GM10266 (cell line): Measurements from ENCODE around the gene ARFGAP2.
A peak's percentile ranks its signal among the peaks of the same experiment; 100 is the strongest.

Source experiments
- DNase-seq: peaks from one replicate; pipeline ENCODE4 v3.0.0; 2012; ENCODE audit errors: extremely low spot score
- TF ChIP-seq, protein P1 (sequence below): IDR thresholded peaks from 2 replicates; pipeline ENCODE4 v1.5.1; 2012; ENCODE audit warnings: mild to moderate bottlenecking, low read depth; ENCODE audit not compliant: control insufficient read depth, insufficient read depth; ENCODE audit errors: missing control alignments

Gene ARFGAP2

DNA sequence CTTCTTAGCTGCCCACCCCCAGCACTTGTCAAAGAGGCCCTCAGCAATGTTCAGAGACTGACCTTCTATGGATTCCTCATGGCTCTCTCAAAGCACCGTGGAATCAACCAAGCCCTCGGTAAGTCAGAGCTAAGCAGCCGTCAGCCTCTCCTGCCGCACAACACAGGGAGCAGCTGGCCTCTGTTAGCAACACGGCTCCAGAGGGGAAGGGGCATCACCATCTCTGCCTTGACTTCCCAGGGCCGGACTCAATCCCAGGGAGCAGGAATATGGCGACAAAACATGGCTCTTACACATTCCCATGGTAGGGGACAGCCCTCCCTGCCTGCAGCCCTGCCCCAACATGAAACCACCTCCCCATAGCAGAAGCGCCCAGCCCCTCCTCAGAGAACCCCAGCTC is 18.9 kb downstream of the ARFGAP2 start:
- TF ChIP-seq, protein P1, sequence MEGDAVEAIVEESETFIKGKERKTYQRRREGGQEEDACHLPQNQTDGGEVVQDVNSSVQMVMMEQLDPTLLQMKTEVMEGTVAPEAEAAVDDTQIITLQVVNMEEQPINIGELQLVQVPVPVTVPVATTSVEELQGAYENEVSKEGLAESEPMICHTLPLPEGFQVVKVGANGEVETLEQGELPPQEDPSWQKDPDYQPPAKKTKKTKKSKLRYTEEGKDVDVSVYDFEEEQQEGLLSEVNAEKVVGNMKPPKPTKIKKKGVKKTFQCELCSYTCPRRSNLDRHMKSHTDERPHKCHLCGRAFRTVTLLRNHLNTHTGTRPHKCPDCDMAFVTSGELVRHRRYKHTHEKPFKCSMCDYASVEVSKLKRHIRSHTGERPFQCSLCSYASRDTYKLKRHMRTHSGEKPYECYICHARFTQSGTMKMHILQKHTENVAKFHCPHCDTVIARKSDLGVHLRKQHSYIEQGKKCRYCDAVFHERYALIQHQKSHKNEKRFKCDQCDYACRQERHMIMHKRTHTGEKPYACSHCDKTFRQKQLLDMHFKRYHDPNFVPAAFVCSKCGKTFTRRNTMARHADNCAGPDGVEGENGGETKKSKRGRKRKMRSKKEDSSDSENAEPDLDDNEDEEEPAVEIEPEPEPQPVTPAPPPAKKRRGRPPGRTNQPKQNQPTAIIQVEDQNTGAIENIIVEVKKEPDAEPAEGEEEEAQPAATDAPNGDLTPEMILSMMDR: no peak
- DNase-seq: no peak

DNA sequence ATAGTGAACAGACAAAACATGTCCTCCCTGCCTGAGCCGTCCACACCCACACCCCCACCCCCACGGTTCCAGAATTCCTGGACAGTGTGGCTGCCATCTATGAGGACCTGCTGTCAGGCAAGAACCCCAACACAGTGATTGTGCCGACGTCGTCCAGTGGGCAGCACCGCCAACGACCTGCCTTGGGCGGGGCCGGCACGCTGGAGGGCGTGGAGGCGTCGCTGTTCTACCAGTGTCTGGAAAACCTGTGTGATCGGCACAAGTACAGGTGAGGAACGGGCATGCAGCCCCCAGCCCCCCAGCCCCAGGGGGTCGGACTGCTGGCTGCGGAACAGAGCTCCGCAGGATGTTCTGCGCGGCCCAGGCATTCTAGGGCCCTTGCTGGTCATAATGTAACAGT is 19.7 kb downstream of the ARFGAP2 start:
- no peak for DNase-seq
- TF ChIP-seq, protein P1: no peak

DNA sequence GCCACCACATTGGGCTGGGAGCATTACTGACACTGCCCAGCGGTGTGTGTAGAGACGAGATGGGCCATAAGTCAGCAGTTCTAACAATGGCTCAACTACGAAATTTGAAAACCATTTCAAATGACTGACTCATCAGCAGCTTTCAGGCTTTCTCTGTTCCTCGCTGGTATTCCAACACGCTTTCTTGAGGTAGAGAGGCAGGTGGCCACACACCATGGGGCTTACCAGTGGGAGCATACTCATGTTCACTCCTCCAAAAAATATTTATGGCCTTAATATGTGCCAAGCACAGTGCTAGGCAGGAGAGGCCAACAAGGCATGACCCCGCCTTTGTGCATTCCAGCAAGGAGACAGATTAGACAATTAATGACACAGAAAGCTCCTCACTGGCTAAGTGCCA is 20.3 kb downstream of the ARFGAP2 start:
- TF ChIP-seq, protein P1: no peak
- no peak for DNase-seq

DNA sequence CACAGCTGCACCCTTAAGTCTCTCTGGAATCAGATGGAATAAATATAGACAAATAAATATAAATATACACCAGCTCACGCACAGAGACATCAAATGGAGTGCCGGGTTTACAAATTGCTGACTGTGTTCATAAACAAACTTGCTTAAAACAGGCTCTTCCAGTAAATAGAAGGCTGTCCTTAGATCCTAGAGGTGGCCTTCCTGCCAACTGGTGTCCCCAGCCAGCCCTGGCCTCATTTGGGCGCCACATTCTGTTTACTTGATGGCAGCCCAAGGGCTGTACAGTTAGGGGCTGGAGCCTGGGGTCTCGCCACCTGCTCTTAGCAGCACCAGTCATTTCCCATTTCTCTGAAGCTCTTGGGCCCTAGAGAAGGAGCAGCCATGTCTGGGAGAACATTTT is 20.8 kb downstream of the ARFGAP2 start:
- TF ChIP-seq, protein P1: no peak
- DNase-seq: no peak

DNA sequence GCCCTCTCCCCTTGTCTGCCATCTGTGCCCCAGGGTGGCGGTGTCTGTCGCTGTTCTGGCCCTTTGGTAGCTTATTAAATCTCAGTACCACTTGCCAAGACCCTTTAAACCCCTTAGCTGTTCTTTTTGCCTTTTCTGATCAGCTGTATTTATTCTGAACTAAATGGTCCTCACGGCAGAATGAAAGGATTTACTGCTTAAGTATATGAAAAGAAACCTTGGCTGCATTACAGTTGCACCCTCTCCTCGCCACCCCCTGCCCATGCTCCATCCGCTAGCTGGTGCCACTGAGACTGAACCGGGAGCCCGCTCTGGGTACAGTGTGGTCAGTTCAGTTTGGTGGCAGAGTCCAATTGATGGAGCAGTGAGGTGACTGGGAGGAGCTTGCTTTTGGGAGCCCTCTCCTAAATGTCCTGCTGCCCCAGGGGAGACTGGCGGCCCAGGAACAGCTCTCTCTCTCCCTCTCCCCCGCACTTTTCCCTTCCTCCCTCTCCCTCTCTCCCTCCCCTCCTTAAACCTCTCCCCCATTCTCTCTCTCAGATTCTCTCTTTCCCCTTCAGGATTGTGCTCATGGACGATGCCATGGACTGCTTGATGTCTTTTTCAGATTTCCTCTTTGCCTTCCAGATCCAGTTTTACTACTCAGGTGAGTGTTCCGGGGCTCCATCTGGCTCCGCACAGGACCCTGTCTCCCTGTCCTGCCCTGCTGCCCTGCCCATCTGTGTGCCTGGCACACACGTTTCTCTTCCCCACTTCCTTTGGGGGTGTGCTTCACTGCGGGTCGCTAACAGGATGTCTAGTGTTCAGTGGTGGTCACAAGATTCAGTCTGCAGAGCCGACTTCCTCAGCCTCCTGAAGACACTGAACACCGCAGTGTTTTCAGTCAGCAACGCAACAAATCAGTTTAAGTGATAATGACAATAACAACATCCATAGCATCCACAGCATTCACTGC is 21.8 kb downstream of the ARFGAP2 start:
- TF ChIP-seq, protein P1: no peak
- DNase-seq: no peak

DNA sequence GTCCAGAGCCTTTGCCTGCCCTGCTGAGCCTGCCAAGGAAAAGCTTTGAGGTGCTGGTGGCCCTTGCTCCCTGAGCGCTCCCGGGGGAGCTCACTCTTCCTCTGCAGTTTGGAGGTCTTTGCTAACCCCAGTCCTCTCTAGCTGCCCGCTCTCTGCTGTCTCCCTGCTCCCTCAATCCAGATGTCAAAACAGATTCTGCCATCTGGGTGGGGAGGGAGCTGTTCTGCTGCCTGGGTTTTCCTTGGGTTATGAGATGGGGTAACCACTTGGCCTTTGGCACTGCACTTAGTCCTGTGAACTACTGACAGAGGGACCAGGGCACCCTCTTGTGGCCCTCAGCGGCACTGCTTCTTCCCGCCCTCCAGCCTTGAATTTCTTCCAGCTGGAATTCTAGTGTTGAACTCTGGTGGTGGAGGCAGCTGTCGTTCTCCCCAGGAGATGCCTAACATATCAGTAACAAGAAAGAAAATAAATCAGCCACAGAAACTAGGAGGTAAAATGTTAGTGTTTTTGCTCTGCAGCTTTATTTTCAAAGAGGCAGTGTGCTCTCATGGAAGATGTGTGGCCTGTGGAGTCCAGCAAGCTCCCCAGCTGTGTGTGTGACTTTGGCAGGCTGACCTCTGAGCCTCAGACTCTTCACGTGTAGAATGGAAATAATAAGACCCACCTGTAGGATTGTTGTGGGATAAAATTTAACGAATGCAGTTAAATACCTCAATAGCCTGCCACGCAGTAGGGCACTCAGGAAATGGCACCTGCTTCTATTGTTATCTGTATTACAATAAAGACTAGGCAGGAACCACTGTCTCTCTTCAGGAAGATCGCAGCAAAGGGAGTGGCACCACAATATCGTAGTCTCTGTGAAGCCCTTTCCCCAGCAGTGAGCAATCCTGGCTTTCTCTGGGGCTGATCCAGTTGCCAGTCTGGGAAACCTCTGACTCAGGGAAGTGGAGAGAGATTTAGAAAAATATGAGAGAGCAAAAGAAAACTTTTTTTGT is 23.4 kb downstream of the ARFGAP2 start:
- peak; percentile 83 for DNase-seq
- TF ChIP-seq, protein P1: peak; percentile 96
